Omental fat pad (tissue), 4 donors: ENCODE data around the gene HAVCR1. TPM values are rescaled to one million over a fixed set of nuclear protein-coding genes. Genes with fewer than 3 reads are reported as not detected.
"Not testable (repeated sequence)": the region's sequence is repeated elsewhere in the genome, so short reads cannot be mapped to it uniquely, and the experiment has no call there.

ENCODE experiments used
- ATAC-seq: fragments of 150-250 bp; one replicate; pipeline ENCODE4 v1.9.1; 2016; ENCODE audit warnings: mild to moderate bottlenecking, moderate library complexity; ENCODE audit not compliant: low FRiP score
- DNase-seq: peaks from one replicate; pipeline ENCODE4 v3.0.0-alpha.2; 2019; ENCODE audit warnings: low spot score
- CTCF ChIP-seq, 3 donors: fragments of 450-650 bp; IDR thresholded peaks; one replicate each; pipeline ENCODE4 v1.5.1; 2016 to 2017; ENCODE audit warnings: antibody characterized with exemption in 3 of 3, mild to moderate bottlenecking in 3 of 3, moderate library complexity in 2 of 3
- total RNA-seq, 4 donors: library from RNA; depleted of rRNA; stranded (reverse); fragments of >200 nt; gene quantifications; one replicate each; pipeline ENCODE4 v1.1.0, GENCODE V29; 2016

Gene HAVCR1
- total RNA-seq, 4 donors from 2014 or later, result 0.19 to 2.2 (median 1.1) TPM; not detected in 1

GRCh38 chr5:157050050-157050449 is 8.9 kb downstream of the HAVCR1 start:
- ATAC-seq, result no peak
- no peak for TF ChIP-seq CTCF (IDR thresholded peaks at IDR 0.05)
- no peak for DNase-seq

GRCh38 chr5:157049605-157050004 is 9.3 kb downstream of the HAVCR1 start:
- DNase-seq (no peak), ATAC-seq (no peak)
- TF ChIP-seq CTCF (IDR thresholded peaks at IDR 0.05), result no peak

- ATAC-seq (no peak), DNase-seq (no peak)
- no peak for TF ChIP-seq CTCF (IDR thresholded peaks at IDR 0.05)
Measured at GRCh38 chr5:157047898-157048297, 11.0 kb downstream of the HAVCR1 start.

- ATAC-seq, DNase-seq: not testable (repeated sequence)
Measured at GRCh38 chr5:157047016-157047415, 11.9 kb downstream of the HAVCR1 start.

GRCh38 chr5:157046041-157046440 is 12.9 kb downstream of the HAVCR1 start:
- no peak for TF ChIP-seq CTCF (IDR thresholded peaks at IDR 0.05)
- ATAC-seq, result no peak
- DNase-seq, result no peak

- ATAC-seq, result no peak
- TF ChIP-seq CTCF (IDR thresholded peaks at IDR 0.05), result no peak
Measured at GRCh38 chr5:157045601-157046000, 13.3 kb downstream of the HAVCR1 start.

GRCh38 chr5:157038568-157039187 is 20.2 kb downstream of the HAVCR1 start:
- DNase-seq (no peak), ATAC-seq (no peak)
- no peak for TF ChIP-seq CTCF (IDR thresholded peaks at IDR 0.05)

More at GRCh38 chr5:157045601-157046000, 13.3 kb downstream of the HAVCR1 start:
- DNase-seq, result no peak

GRCh38 chr5:157034106-157035072 is 24.5 kb downstream of the HAVCR1 start:
- not testable (repeated sequence) for ATAC-seq, DNase-seq
